ENCODE results near the gene ITGAE. TPM values are rescaled to one million over a fixed set of nuclear protein-coding genes. Genes with fewer than 3 reads are reported as not detected.

Gene ITGAE
- total RNA-seq, 1 experiment from 2014 or later = 20.9 TPM

DNA sequence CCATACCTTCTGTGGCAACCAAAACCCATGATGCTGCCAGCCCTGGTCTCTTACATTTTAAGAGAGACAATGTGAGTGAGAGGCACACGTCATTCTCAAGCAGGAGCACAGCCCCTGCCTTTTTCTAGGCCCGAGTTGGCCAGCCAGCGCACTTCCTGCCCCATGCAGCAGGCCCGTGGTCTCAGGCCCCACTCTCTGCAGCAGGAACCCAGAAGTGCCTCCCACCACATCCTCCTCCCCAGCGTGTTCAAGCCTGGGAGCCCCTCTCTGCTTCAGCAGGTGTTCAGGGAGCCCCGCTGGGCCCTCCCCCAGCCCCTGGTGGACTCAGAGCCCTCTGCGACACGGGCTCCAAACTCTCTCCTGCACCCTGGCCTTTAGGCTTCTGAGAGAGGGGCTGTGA, 30.5 kb downstream of the ITGAE start:
- in situ Hi-C loops (cut with HindIII; ENCODE audit: low pct_unique_long_range_greater_than_20kb, low sequenced_read_pairs) (no loop called here), intact Hi-C loops (cut with micrococcal nuclease; ENCODE audit: unreplicated experiment) (no loop called here)
- no peak for ATAC-seq
- no peaks in the 10 kb centered on the region for H3K4me1 ChIP-seq (ENCODE audit: control insufficient read depth, insufficient read depth, low read length)
- TF ChIP-seq POLR2AphosphoS5 (IDR thresholded peaks at IDR 0.05; ENCODE audit: low read depth, low read length) (no peak), REST (IDR thresholded peaks at IDR 0.05; ENCODE audit: insufficient read depth in 1 of 2, low read depth in 2 of 2, low read length in 1 of 2) (no peak), SIN3A (IDR thresholded peaks at IDR 0.05; ENCODE audit: borderline replicate concordance, insufficient read depth, low read depth, low read length) (no peak), TCF7L2 (IDR thresholded peaks at IDR 0.05; ENCODE audit: low read depth, low read length) (no peak), CTCF (IDR thresholded peaks at IDR 0.05) (no peak)
- H3K36me3 ChIP-seq (ENCODE audit: control insufficient read depth, insufficient read depth, low read length) = no peaks in the 10 kb centered on the region
- no peaks in the 10 kb centered on the region for H3K9me3 ChIP-seq (ENCODE audit: control insufficient read depth, insufficient read depth, low read depth, low read length)
- ChIA-PET CTCF (interaction anchor here (0.9 kb wide), 1 partner anchor 33 kb away, joined by 4 read pairs; no protein-coding TSS in a partner anchor), POLR2A (no interaction called here)
- no peak overlapping the region for H3K27ac ChIP-seq (ENCODE audit: low read length)
- no peak for DNase-seq (ENCODE audit: low read depth, low spot score)
- no peak overlapping the region for H3K4me3 ChIP-seq (ENCODE audit: low read depth in 2 of 2, low read length in 2 of 2)
- BruUV-seq (replicated peaks) = no TSS peak
- H3K27me3 ChIP-seq (ENCODE audit: control insufficient read depth, insufficient read depth, low read length) = no peaks in the 10 kb centered on the region

DNA sequence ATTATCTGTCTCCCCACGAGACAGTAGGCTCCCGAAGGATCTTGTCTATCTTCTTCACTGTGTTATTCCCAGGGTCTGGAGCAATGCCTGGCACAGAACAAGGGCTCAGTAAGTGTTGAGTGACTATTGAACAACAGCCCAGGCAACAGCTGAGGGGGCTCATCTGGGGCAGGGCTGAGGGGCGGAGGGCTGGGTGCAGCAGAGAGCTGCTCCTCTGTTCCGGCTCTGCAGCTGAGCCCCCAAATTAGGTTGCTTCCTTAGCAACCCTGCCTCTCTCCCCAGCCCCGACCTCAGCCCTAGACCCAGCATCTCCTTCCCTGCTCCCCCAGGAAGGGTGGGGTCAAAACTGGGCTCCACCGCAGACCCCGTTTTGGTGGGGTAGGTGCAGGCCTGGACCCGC, 32.2 kb downstream of the ITGAE start:
- ChIA-PET CTCF (no interaction called here), POLR2A (no interaction called here)
- no TSS peak for BruUV-seq (replicated peaks)
- no peak overlapping the region for H3K27ac ChIP-seq (ENCODE audit: low read length)
- no peaks in the 10 kb centered on the region for H3K36me3 ChIP-seq (ENCODE audit: control insufficient read depth, insufficient read depth, low read length)
- no peaks in the 10 kb centered on the region for H3K9me3 ChIP-seq (ENCODE audit: control insufficient read depth, insufficient read depth, low read depth, low read length)
- no peaks in the 10 kb centered on the region for H3K4me1 ChIP-seq (ENCODE audit: control insufficient read depth, insufficient read depth, low read length)
- ATAC-seq = no peak
- intact Hi-C loops (cut with micrococcal nuclease; ENCODE audit: unreplicated experiment) = no loop called here
- DNase-seq (ENCODE audit: low read depth, low spot score) = no peak
- H3K4me3 ChIP-seq (ENCODE audit: low read depth in 2 of 2, low read length in 2 of 2) = no peak overlapping the region
- TF ChIP-seq REST (IDR thresholded peaks at IDR 0.05; ENCODE audit: insufficient read depth in 1 of 2, low read depth in 2 of 2, low read length in 1 of 2) = no peak
- in situ Hi-C loops (cut with HindIII; ENCODE audit: low pct_unique_long_range_greater_than_20kb, low sequenced_read_pairs) = no loop called here
- H3K27me3 ChIP-seq (ENCODE audit: control insufficient read depth, insufficient read depth, low read length) = no peaks in the 10 kb centered on the region

All from Panc1 (cell line).